Left lung (tissue), 10 donors: Measurements from ENCODE around the gene ELL. TPM values are rescaled to one million over a fixed set of nuclear protein-coding genes. Genes with fewer than 3 reads are reported as not detected.
"Not testable (repeated sequence)": the region's sequence is repeated elsewhere in the genome, so short reads cannot be mapped to it uniquely, and the experiment has no call there.

Experiments used
- ATAC-seq: fragments of 200-7000 bp; cut with Tn5 transposase; one replicate; pipeline ENCODE4 v1.9.1; 2020; ENCODE audit warnings: moderate library complexity
- DNase-seq, 4 donors: peaks; one replicate each; pipeline ENCODE4 v3.0.0-alpha.2; 2013 to 2020
- H3K27ac ChIP-seq, 2 donors: fragments of 200-600 bp; sonication (generic) in 1 of 2; one replicate each; pipeline versions ENCODE4 v1.5.0 to v1.8.0; 2020 to 2021
- H3K27me3 ChIP-seq, 2 donors: fragments of 200-600 bp; sonication (generic) in 1 of 2; one replicate each; pipeline versions ENCODE4 v1.5.0 to v1.8.0; 2020 to 2021
- H3K36me3 ChIP-seq, 2 donors: fragments of 200-600 bp; sonication (generic) in 1 of 2; one replicate each; pipeline versions ENCODE4 v1.5.0 to v1.8.0; 2020 to 2021
- H3K4me1 ChIP-seq, 2 donors: fragments of 200-600 bp; one replicate each; pipeline ENCODE4 v1.8.0; 2021
- H3K4me3 ChIP-seq, 2 donors: fragments of 200-600 bp; sonication (generic) in 1 of 2; one replicate each; pipeline versions ENCODE4 v1.5.0 to v1.8.0; 2020 to 2021; ENCODE audit warnings: mild to moderate bottlenecking in 1 of 2
- H3K9me3 ChIP-seq, 2 donors: fragments of 200-600 bp; sonication (generic) in 1 of 2; one replicate each; pipeline versions ENCODE4 v1.5.0 to v1.8.0; 2020 to 2021
- intact Hi-C, 2 donors: fragments of 100-400 bp; cut with DNase I; formaldehyde crosslinking; loops; one replicate each; pipeline versions ENCODE4 v1.11.2 to v1.14.2; 2022
- polyA plus RNA-seq, 6 donors: library from polyadenylated mRNA; unstranded; fragments of 120-200 nt; gene quantifications; one replicate each; pipeline ENCODE4 v1.2.1, GENCODE V29; 2013; ENCODE audit not compliant: insufficient read length in 6 of 6
- total RNA-seq, 2 donors: library from RNA; stranded (reverse); fragmentation: NEBNext Ultra II Directional; extraction: Animal tissue kit (Norgen Biotek cat#: 25700); gene quantifications; one replicate each; pipeline ENCODE4 v1.2.1, GENCODE V29; 2021
- TF ChIP-seq, protein P1 (sequence below), 2 donors: fragments of 200-600 bp; sonication (generic) in 1 of 2; IDR thresholded peaks; one replicate each; pipeline versions ENCODE4 v1.5.0 to v1.8.0; 2021; ENCODE audit warnings: antibody characterized with exemption in 2 of 2
- donor health status: DM: no; HTN: yes; CAD: no.
- donor health status: DM: no; HTN: no; CAD: no.

The ELL gene
- total and polyA plus RNA-seq, 8 donors = 8.5 to 22.9 (median 9.9) TPM

DNA sequence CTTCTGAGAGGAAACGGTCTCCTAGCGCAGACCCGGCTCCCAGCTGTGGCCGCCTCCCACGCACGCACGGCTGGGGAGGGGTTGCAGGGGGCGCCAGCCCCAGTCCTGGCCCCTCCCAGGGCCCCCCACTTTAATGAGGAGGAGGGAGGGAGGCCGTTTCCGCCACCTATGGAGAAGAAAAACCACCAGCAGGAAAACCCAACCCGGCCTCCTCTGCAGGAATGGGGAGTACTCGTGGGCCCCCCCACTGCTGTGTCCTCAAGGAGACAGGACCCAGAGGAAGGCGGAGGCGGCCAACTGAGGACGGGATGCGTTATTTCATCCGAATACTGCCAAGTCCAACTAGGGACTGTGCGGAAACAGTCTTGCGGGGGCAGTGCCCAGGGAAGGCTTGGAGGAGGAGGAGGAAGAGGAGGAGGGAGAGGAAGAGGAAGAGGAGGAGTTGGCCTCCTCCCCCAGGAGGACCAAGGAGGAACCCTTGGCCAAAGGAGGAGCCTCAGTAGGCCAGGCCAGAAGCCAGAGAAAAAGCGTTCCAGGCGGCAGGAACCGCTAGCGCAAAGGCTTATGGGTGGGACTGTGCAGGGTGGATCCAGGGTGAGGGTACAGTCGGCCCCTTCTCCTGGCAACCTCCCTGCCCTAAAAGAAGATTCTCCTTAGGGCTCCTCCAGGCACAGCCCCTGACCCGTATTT, 106.5 kb downstream of the ELL start:
- no peaks in the 10 kb centered on the region for H3K9me3 ChIP-seq
- intact Hi-C loops = no loop called here
- H3K4me3 ChIP-seq = peak overlapping the region; percentile 24 to 37
- peak overlapping the region; percentile 96 to 98 for H3K27ac ChIP-seq
- DNase-seq (peak; percentile 76 to 86 (median 82)), ATAC-seq (peak; percentile 2)
- peaks cover 0 to 37% of the 10 kb centered on the region in 2 donors for H3K27me3 ChIP-seq
- H3K36me3 ChIP-seq = no peaks in the 10 kb centered on the region
- TF ChIP-seq, protein P1, sequence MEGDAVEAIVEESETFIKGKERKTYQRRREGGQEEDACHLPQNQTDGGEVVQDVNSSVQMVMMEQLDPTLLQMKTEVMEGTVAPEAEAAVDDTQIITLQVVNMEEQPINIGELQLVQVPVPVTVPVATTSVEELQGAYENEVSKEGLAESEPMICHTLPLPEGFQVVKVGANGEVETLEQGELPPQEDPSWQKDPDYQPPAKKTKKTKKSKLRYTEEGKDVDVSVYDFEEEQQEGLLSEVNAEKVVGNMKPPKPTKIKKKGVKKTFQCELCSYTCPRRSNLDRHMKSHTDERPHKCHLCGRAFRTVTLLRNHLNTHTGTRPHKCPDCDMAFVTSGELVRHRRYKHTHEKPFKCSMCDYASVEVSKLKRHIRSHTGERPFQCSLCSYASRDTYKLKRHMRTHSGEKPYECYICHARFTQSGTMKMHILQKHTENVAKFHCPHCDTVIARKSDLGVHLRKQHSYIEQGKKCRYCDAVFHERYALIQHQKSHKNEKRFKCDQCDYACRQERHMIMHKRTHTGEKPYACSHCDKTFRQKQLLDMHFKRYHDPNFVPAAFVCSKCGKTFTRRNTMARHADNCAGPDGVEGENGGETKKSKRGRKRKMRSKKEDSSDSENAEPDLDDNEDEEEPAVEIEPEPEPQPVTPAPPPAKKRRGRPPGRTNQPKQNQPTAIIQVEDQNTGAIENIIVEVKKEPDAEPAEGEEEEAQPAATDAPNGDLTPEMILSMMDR (IDR thresholded peaks at IDR 0.05) = no peak
- peaks cover 42 to 64% of the 10 kb centered on the region in 2 donors for H3K4me1 ChIP-seq

DNA sequence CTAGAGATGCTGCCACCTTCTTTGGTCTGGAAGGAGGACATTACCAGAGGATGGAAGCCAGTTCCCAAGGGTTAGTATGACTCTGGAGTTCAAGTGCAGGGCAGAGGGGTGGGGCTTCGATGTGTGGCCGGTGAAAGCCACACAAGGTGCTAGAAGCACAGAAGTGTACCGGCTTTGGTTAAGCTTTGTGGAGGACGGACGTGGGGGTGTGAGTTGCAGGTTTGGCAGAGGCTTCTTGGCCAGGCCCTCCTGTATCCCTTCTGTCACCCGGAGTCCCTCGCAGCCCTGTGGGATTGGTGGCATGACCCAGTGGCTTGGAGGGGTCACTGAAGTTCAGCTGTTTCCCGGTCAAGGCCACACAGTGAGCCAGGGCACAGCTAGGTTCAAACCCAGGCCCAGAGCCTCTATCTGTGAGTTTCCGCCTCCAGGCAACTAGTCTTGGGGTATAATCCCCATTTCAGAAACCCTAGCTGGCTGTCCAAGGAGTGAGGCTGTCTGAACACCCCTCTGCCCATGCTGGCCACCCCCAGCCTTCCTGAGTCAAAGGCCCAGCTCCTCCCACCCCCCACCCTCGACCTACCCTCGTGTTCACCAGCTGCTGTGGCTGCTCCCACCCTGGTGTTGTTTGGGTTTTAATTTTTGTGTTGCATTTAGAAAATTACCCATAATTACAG, 107.2 kb downstream of the ELL start:
- peak overlapping the region; percentile 96 to 98 for H3K27ac ChIP-seq
- TF ChIP-seq, protein P1 (IDR thresholded peaks at IDR 0.05) = no peak
- peaks cover 42 to 59% of the 10 kb centered on the region in 2 donors for H3K4me1 ChIP-seq
- H3K9me3 ChIP-seq = no peaks in the 10 kb centered on the region
- H3K27me3 ChIP-seq = peaks cover 0 to 30% of the 10 kb centered on the region in 2 donors
- ATAC-seq (no peak), DNase-seq (peak in 2 of 4 donors; percentile 55 to 63)
- H3K36me3 ChIP-seq = no peaks in the 10 kb centered on the region
- intact Hi-C loops = no loop called here
- H3K4me3 ChIP-seq = peak overlapping the region; percentile 24 to 37

DNA sequence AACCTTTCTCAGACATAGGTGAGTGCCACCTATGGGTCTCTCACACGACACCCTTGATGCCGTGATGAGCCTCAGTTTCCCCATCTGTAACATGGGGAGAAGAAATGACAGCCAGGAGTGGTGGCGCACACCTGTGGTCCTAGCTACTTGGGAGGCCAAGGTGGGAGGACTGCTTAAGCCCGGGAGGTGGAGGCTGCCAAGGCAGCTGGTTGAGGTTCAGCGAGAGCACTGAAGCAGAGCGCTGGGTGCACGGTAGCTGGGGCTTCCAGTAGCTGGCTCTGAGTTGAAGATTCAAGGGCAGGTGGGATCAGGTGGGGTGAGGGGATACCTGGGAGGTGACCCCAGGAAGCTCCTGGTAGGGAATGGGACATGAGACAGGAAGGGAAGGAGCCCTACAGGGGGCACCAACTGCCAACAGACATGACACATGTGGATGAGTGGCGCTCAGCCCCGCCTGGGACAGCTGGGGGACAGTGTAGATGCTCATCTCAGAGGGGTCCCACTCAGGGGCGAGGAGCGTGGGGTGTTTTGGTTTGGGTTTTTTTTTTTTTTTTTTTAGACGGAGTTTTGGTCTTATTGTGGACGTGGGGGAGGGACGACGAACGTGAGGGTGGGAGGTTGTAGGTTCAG, 109.1 kb downstream of the ELL start:
- peaks cover 0 to 15% of the 10 kb centered on the region in 2 donors for H3K27me3 ChIP-seq
- no peak overlapping the region for H3K4me3 ChIP-seq
- DNase-seq (peak in 2 of 4 donors; percentile 34 to 68), ATAC-seq (no peak)
- TF ChIP-seq, protein P1 (IDR thresholded peaks at IDR 0.05) = no peak
- no peak overlapping the region for H3K27ac ChIP-seq
- no peaks in the 10 kb centered on the region for H3K9me3 ChIP-seq
- intact Hi-C loops = no loop called here
- H3K4me1 ChIP-seq = peaks cover 30 to 54% of the 10 kb centered on the region in 2 donors
- no peaks in the 10 kb centered on the region for H3K36me3 ChIP-seq

DNA sequence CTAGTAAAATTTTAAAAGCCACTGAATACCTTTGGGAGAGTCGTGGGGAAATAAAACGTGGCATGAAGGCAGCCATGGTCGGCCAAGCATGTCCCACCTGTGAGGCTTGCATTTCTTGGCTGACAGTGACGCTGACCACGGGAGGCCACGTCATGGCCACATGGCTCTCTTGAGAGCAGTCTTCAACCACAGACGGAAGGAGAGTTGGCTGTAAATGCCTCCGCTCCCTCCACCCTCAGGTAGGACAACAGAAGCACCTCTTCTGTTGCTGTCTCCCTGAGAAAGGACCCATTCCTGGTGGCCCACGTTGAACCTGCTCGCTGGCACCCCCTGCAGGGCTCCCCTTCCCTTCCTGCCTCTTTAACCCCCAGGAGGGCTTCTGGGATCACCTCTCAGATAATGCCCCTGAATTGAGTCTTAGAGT, 113.8 kb downstream of the ELL start:
- ATAC-seq (peak; percentile 78), DNase-seq (peak in 1 of 4 donors; percentile 89)
- no peaks in the 10 kb centered on the region for H3K36me3 ChIP-seq
- TF ChIP-seq, protein P1 (IDR thresholded peaks at IDR 0.05) = peak; percentile 41 to 63
- no peak overlapping the region for H3K27ac ChIP-seq
- no peaks in the 10 kb centered on the region for H3K27me3 ChIP-seq
- intact Hi-C loops = loop anchor here (5.0 to 10.0 kb wide), 2 partner anchors 61 to 63 kb away; partner anchors contain the start of gene PGPEP1 (in 1 of the 2)
- no peaks in the 10 kb centered on the region for H3K9me3 ChIP-seq
- peaks cover 0 to 26% of the 10 kb centered on the region in 2 donors for H3K4me1 ChIP-seq
- H3K4me3 ChIP-seq = no peak overlapping the region

DNA sequence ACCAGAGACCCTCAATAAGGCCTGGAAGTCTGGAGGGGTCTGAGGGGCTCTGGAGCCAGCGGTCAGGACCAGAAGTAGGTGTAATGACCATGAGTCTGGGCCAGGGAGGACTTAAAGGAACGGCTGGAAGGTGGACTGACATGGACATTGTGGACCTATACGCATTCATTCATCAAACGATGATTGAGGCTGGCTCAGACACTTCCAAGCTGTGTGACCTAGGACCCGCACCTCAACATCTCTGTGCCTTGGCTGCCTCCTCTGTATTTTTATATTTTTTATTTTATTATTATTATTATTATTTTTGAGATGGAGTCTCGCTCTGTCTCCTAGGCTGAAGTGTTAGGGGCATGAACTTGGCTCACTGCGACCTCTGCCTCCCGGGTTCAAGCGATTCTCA, 115.1 kb downstream of the ELL start:
- ATAC-seq (no peak), DNase-seq (no peak)
- H3K9me3 ChIP-seq = no peaks in the 10 kb centered on the region
- TF ChIP-seq, protein P1 (IDR thresholded peaks at IDR 0.05) = no peak
- intact Hi-C loops = loop anchor here (5.0 to 10.0 kb wide), 2 partner anchors 59 to 62 kb away; partner anchors contain the start of gene PGPEP1 (in 1 of the 2)
- H3K27me3 ChIP-seq = no peaks in the 10 kb centered on the region
- H3K27ac ChIP-seq = no peak overlapping the region
- H3K36me3 ChIP-seq = no peaks in the 10 kb centered on the region
- H3K4me1 ChIP-seq = peaks cover 0 to 36% of the 10 kb centered on the region in 2 donors
- H3K4me3 ChIP-seq = no peak overlapping the region

DNA sequence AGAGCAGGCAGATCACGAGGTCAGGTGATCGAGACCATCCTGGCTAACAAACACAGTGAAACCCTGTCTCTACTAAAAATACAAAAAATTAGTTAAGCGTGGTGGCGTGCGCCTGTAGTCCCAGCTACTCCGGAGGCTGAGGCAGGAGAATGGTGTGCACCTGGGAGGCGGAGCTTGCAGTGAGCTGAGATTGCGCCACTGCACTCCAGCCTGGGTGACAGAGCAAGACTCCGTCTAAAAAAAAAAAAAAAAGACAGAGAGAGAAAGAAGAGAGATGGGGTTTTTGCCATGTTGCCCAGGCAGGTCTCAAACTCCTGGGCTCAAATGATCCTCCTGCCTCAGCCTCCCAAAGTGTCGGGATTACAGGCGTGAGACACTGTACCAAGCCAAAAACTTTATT, 116.1 kb downstream of the ELL start:
- intact Hi-C loops = loop anchor here (5.0 to 10.0 kb wide), 2 partner anchors 58 to 61 kb away; partner anchors contain the start of gene PGPEP1 (in 1 of the 2)
- H3K27ac ChIP-seq, H3K36me3 ChIP-seq, DNase-seq, H3K4me3 ChIP-seq, ATAC-seq, H3K27me3 ChIP-seq, H3K9me3 ChIP-seq: not testable (repeated sequence)
- H3K4me1 ChIP-seq = peaks cover 0 to 45% of the 10 kb centered on the region in 2 donors
